Sigmoid colon (tissue), 7 donors: ENCODE measurements around the gene PHOX2A. TPM values are rescaled to one million over a fixed set of nuclear protein-coding genes. Genes with fewer than 3 reads are reported as not detected.
A peak's percentile ranks its signal among the peaks of the same experiment; 100 is the strongest.

Experiments used
- DNase-seq: peaks from one replicate; pipeline ENCODE4 v3.0.0-alpha.2; 2019
- H3K27ac ChIP-seq, 4 donors: fragments of 200-600 bp; sonication (generic); one replicate each; pipeline ENCODE4 v1.5.1; 2016 to 2019; ENCODE audit warnings: mild to moderate bottlenecking in 1 of 4
- H3K27me3 ChIP-seq, 3 donors: fragments of 200-600 bp; sonication (generic); one replicate each; pipeline ENCODE4 v1.5.1; 2019; ENCODE audit warnings: mild to moderate bottlenecking in 1 of 3
- H3K36me3 ChIP-seq, 4 donors: fragments of 200-600 bp; sonication (generic); one replicate each; pipeline ENCODE4 v1.5.1; 2016 to 2019
- H3K4me1 ChIP-seq, 4 donors: fragments of 200-600 bp; sonication (generic); one replicate each; pipeline ENCODE4 v1.5.1; 2017 to 2019
- H3K4me3 ChIP-seq, 4 donors: fragments of 200-600 bp; sonication (generic); one replicate each; pipeline ENCODE4 v1.5.1; 2017 to 2019; ENCODE audit warnings: mild to moderate bottlenecking in 2 of 4, moderate library complexity in 1 of 4
- H3K9me3 ChIP-seq, 4 donors: fragments of 200-600 bp in 3 of 4; sonication (generic) in 3 of 4; one replicate each; pipeline versions ENCODE4 v1.5.1 to v1.6.1; 2013 to 2019
- EP300 ChIP-seq, 4 donors: sonication (generic); formaldehyde crosslinking; IDR thresholded peaks; one replicate each; pipeline ENCODE4 v1.6.1; 2017; ENCODE audit warnings: antibody characterized with exemption in 4 of 4
- POLR2A ChIP-seq, 2 donors: fragments of 450-650 bp; IDR thresholded peaks; one replicate each; pipeline ENCODE4 v1.6.1; 2016; ENCODE audit warnings: antibody characterized with exemption in 2 of 2, mild to moderate bottlenecking in 2 of 2, moderate library complexity in 2 of 2
- POLR2AphosphoS5 ChIP-seq, 4 donors: sonication (generic); formaldehyde crosslinking; IDR thresholded peaks; one replicate each; pipeline ENCODE4 v1.6.1; 2017; ENCODE audit warnings: antibody characterized with exemption in 4 of 4
- WGBS, 2 donors: extraction: QIAGEN DNeasy Blood & Tissue Kit; methylation state at CpG; one replicate each; pipeline ENCODE4 v1.1.7; 2013; 5-methylcytosine and 5-hydroxymethylcytosine counted together
- intact Hi-C: fragments of 100-400 bp; cut with DNase I; formaldehyde crosslinking; loops from one replicate; pipeline ENCODE4 v1.15.1; 2023
- polyA plus RNA-seq, 3 donors: library from polyadenylated mRNA; stranded (reverse); fragments of 200-250 nt; gene quantifications; one replicate each; pipeline ENCODE4 v1.2.3, GENCODE V29; 2013
- total RNA-seq, 4 donors: library from RNA; depleted of rRNA; stranded (reverse); fragments of >200 nt; gene quantifications; one replicate each; pipeline ENCODE4 v1.1.0, GENCODE V29; 2016
- TF ChIP-seq, protein P1 (sequence below), 4 experiments: fragments of 450-650 bp in 3 of 4; fragments of 200-600 bp in 1 of 4; IDR thresholded peaks; one replicate each; pipeline ENCODE4 v1.5.1; 2016 to 2019; ENCODE audit warnings: antibody characterized with exemption in 4 of 4, mild to moderate bottlenecking in 3 of 4, moderate library complexity in 2 of 4
- donor health status: healthy with polysubstance abuse.
- donor health status: Bipolar disorder and iron deficiency.
- donor health status: healthy.

The PHOX2A gene
- total and polyA plus RNA-seq, 7 donors = 0.41 to 2.9 (median 1.2) TPM; not detected in 3

- TF ChIP-seq POLR2A (IDR thresholded peaks at IDR 0.05) (no peak), POLR2AphosphoS5 (IDR thresholded peaks at IDR 0.05) (no peak), EP300 (IDR thresholded peaks at IDR 0.05) (no peak)
- TF ChIP-seq, protein P1, sequence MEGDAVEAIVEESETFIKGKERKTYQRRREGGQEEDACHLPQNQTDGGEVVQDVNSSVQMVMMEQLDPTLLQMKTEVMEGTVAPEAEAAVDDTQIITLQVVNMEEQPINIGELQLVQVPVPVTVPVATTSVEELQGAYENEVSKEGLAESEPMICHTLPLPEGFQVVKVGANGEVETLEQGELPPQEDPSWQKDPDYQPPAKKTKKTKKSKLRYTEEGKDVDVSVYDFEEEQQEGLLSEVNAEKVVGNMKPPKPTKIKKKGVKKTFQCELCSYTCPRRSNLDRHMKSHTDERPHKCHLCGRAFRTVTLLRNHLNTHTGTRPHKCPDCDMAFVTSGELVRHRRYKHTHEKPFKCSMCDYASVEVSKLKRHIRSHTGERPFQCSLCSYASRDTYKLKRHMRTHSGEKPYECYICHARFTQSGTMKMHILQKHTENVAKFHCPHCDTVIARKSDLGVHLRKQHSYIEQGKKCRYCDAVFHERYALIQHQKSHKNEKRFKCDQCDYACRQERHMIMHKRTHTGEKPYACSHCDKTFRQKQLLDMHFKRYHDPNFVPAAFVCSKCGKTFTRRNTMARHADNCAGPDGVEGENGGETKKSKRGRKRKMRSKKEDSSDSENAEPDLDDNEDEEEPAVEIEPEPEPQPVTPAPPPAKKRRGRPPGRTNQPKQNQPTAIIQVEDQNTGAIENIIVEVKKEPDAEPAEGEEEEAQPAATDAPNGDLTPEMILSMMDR (IDR thresholded peaks at IDR 0.05) = no peak
- peak overlapping the region in 3 of 4 donors; percentile 21 to 23 (median 23) for H3K27ac ChIP-seq
- no peaks in the 10 kb centered on the region for H3K27me3 ChIP-seq
- intact Hi-C loops = loop anchor here (10.0 kb wide), 1 partner anchor 48 kb away; no protein-coding TSS in a partner anchor
- peaks cover 65 to 97% (median 86%) of the 10 kb centered on the region in 4 donors for H3K36me3 ChIP-seq
- H3K4me1 ChIP-seq = peaks cover 0 to 36% (median 33%) of the 10 kb centered on the region in 4 donors
- DNase-seq = peak; percentile 54
- H3K9me3 ChIP-seq = no peaks in the 10 kb centered on the region
- no peak overlapping the region for H3K4me3 ChIP-seq
- 94% methylated on average over 13 of the region's 13 CpGs for WGBS, 2 donors
Measured at GRCh38 chr11:72233056-72233772, 10.8 kb downstream of the PHOX2A start.

- no peaks in the 10 kb centered on the region for H3K9me3 ChIP-seq
- intact Hi-C loops = loop anchor here (10.0 kb wide), 1 partner anchor 48 kb away; no protein-coding TSS in a partner anchor
- peaks cover 67 to 96% (median 86%) of the 10 kb centered on the region in 4 donors for H3K36me3 ChIP-seq
- no peak for TF ChIP-seq EP300 (IDR thresholded peaks at IDR 0.05)
- TF ChIP-seq, protein P1 (IDR thresholded peaks at IDR 0.05) = no peak
- no peak for TF ChIP-seq POLR2A (IDR thresholded peaks at IDR 0.05)
- TF ChIP-seq POLR2AphosphoS5 (IDR thresholded peaks at IDR 0.05) = no peak
- peak; percentile 58 for DNase-seq
- H3K27me3 ChIP-seq = no peaks in the 10 kb centered on the region
- WGBS, 2 donors = 94% methylated on average over 18 of the region's 18 CpGs
- H3K4me1 ChIP-seq = peaks cover 0 to 36% (median 33%) of the 10 kb centered on the region in 4 donors
- H3K27ac ChIP-seq = peak overlapping the region in 3 of 4 donors; percentile 21 to 24 (median 23)
- H3K4me3 ChIP-seq = no peak overlapping the region
Measured at GRCh38 chr11:72232260-72233055, 11.5 kb downstream of the PHOX2A start.

DNA sequence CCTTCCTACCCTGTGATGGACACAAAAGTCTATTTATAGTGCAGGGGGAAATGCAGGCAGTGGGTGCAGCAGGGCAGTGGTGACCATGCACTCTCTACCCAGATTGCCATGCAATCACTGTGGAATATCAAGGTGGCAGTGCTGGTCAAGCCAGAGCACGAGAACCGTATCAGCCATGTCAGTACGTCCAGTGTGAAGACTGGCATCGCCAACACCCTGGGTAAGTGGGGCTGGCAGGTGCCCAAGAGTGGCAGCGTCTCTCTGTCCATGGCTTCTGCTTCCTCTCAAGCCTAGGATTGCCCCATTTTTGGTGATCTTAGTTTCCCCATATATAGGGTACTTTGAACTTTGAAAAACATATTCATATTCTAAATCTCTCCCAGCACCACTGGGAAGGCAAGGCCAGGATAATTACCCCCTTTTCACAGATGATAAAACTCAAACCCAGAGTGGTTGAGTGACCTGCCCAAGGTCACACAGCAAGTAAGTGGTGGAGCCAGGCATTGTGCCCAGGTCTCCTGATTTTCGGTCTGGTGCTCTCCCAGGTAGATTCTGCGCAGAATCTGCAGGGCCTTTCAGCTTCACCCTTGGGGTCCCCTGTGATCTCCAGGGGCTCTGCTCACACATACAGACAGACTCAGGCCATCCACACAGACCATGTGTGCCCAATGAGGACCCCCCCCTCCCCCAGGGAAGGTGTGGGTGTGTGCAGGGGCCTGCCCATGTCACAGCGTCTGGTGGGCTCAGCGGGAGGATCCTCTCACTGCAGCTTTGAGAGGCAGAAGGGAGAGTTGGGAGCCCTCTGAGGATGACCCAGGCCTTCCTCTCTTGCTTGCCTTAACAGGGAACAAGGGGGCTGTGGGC, 12.3 kb downstream of the PHOX2A start:
- Histone ChIP-seq H3K4me1 (peaks cover 0 to 37% (median 35%) of the 10 kb centered on the region in 4 donors), H3K27ac (peak overlapping the region in 2 of 4 donors; percentile 21 to 24), H3K27me3 (no peaks in the 10 kb centered on the region), H3K36me3 (peaks cover 67 to 95% (median 79%) of the 10 kb centered on the region in 4 donors), H3K9me3 (no peaks in the 10 kb centered on the region), H3K4me3 (no peak overlapping the region)
- 91 to 95% methylated on average over 9 of the region's 9 CpGs for WGBS, 2 donors
- TF ChIP-seq POLR2A (IDR thresholded peaks at IDR 0.05) = no peak
- TF ChIP-seq EP300 (IDR thresholded peaks at IDR 0.05) = no peak
- TF ChIP-seq, protein P1 (IDR thresholded peaks at IDR 0.05) = no peak
- TF ChIP-seq POLR2AphosphoS5 (IDR thresholded peaks at IDR 0.05) = no peak
- intact Hi-C loops = loop anchor here (10.0 kb wide), 1 partner anchor 47 kb away; no protein-coding TSS in a partner anchor
- peak; percentile 47 for DNase-seq

DNA sequence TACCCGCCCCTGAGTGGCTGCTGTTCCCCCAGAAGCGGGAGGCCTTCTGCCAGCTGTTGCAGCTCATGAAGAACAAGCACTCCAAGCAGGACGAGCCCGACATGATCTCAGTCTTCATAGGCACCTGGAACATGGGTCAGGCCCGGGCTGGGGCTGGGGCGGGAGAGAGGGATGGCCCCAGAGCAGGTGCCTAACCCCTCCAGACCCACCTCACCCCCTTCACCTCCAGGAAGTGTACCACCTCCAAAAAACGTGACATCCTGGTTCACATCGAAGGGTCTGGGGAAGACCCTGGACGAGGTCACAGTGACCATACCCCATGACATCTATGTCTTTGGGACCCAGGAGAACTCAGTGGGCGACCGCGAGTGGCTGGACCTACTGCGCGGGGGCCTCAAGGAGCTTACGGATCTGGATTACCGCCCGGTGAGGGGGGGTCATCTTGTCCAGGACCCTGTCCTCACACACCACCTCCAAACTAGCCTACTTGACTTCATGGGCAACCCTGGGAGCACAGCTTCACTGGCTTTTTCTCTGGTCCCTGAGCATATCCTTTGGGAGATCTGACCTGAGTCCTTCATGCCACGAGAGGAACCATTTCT, 13.1 kb downstream of the PHOX2A start:
- TF ChIP-seq, protein P1 (IDR thresholded peaks at IDR 0.05) = no peak
- TF ChIP-seq POLR2A (IDR thresholded peaks at IDR 0.05) (no peak), POLR2AphosphoS5 (IDR thresholded peaks at IDR 0.05) (no peak), EP300 (IDR thresholded peaks at IDR 0.05) (no peak)
- peak overlapping the region in 1 of 4 donors; percentile 0 for H3K27ac ChIP-seq
- peak; percentile 63 for DNase-seq
- WGBS, 2 donors = 91 to 94% methylated on average over 18 of the region's 18 CpGs
- intact Hi-C loops = loop anchor here (10.0 kb wide), 1 partner anchor 46 kb away; no protein-coding TSS in a partner anchor
- H3K4me3 ChIP-seq = no peak overlapping the region
- H3K4me1 ChIP-seq = peaks cover 0 to 38% (median 35%) of the 10 kb centered on the region in 4 donors
- peaks cover 67 to 89% (median 77%) of the 10 kb centered on the region in 4 donors for H3K36me3 ChIP-seq
- no peaks in the 10 kb centered on the region for H3K27me3 ChIP-seq
- H3K9me3 ChIP-seq = no peaks in the 10 kb centered on the region
